HG03342 (cell line): ENCODE data around the gene ANKRD22.
A peak's percentile ranks its signal among the peaks of the same experiment; 100 is the strongest.
"Not testable (repeated sequence)": the region's sequence is repeated elsewhere in the genome, so short reads cannot be mapped to it uniquely, and the experiment has no call there.

Experiments
- ATAC-seq: cut with Tn5 transposase; IDR thresholded peaks from one replicate; pipeline ENCODE4 v1.9.1; 2021; ENCODE audit warnings: mild to moderate bottlenecking, moderate library complexity; ENCODE audit not compliant: unreplicated experiment

The ANKRD22 gene

GRCh38 chr10:88838766-88839350 lies 12.8 kb downstream of the ANKRD22 start:
- no peak for ATAC-seq

GRCh38 chr10:88837632-88838031 lies 14.0 kb downstream of the ANKRD22 start:
- ATAC-seq: not testable (repeated sequence)

GRCh38 chr10:88835910-88836221 lies 15.8 kb downstream of the ANKRD22 start:
- no peak for ATAC-seq

GRCh38 chr10:88835096-88835909 lies 16.3 kb downstream of the ANKRD22 start:
- peak; percentile 79 for ATAC-seq

GRCh38 chr10:88833723-88834122 lies 17.9 kb downstream of the ANKRD22 start:
- no peak for ATAC-seq

GRCh38 chr10:88833156-88833555 lies 18.5 kb downstream of the ANKRD22 start:
- no peak for ATAC-seq

GRCh38 chr10:88832376-88832775 lies 19.3 kb downstream of the ANKRD22 start:
- ATAC-seq: no peak

- ATAC-seq: no peak
Observed at GRCh38 chr10:88831709-88832108, 19.9 kb downstream of the ANKRD22 start.

- no peak for ATAC-seq
Observed at GRCh38 chr10:88830643-88831268, 20.9 kb downstream of the ANKRD22 start.

- ATAC-seq: no peak
Observed at GRCh38 chr10:88828310-88828709, 23.3 kb downstream of the ANKRD22 start.

- ATAC-seq: no peak
Observed at GRCh38 chr10:88827671-88828070, 24.0 kb downstream of the ANKRD22 start.

- no peak for ATAC-seq
Observed at GRCh38 chr10:88826388-88826787, 25.3 kb downstream of the ANKRD22 start.

GRCh38 chr10:88820748-88821401 lies 30.8 kb downstream of the ANKRD22 start:
- no peak for ATAC-seq

GRCh38 chr10:88819290-88819689 lies 32.4 kb downstream of the ANKRD22 start:
- no peak for ATAC-seq

- ATAC-seq: no peak
Observed at GRCh38 chr10:88813200-88813599, 38.4 kb downstream of the ANKRD22 start.

- no peak for ATAC-seq
Observed at GRCh38 chr10:88810196-88810961, 41.3 kb downstream of the ANKRD22 start.

GRCh38 chr10:88809621-88810020 lies 42.0 kb downstream of the ANKRD22 start:
- no peak for ATAC-seq

GRCh38 chr10:88805924-88806323 lies 45.7 kb downstream of the ANKRD22 start:
- ATAC-seq: no peak

GRCh38 chr10:88805361-88805760 lies 46.3 kb downstream of the ANKRD22 start:
- no peak for ATAC-seq

GRCh38 chr10:88804083-88804812 lies 47.4 kb downstream of the ANKRD22 start:
- ATAC-seq: no peak
